ENCODE data around the gene GSTT2.

GSTT2 gene

DNA sequence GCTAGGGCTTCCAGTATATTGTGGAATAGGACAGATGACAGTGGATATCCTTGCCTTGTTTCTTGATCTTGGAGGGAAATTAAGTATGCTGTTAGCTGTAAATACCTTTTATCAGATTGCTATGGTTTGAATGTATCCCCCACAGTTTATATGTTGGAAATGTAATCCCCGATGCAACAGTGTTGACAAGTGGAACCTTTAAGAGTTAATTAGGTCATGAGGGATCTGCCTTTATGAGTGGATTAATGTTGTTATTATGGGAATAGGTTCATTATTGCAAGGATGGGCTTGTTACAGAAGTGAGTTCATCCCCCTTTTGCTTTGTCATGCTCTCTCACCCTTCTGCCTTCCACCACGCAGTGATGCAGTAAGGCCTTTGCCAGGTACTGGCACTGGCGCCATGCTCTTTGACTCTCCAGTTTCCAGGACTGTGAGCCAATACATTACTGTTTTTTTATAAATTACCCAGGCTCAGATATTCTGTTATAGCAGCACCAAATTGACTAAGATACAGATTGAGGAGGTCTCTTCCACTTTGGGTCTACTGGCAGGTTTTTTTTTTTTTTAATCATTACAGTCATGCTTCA, 47.5 kb downstream of the GSTT2 start (continued):
- TF ChIP-seq, protein P1, sequence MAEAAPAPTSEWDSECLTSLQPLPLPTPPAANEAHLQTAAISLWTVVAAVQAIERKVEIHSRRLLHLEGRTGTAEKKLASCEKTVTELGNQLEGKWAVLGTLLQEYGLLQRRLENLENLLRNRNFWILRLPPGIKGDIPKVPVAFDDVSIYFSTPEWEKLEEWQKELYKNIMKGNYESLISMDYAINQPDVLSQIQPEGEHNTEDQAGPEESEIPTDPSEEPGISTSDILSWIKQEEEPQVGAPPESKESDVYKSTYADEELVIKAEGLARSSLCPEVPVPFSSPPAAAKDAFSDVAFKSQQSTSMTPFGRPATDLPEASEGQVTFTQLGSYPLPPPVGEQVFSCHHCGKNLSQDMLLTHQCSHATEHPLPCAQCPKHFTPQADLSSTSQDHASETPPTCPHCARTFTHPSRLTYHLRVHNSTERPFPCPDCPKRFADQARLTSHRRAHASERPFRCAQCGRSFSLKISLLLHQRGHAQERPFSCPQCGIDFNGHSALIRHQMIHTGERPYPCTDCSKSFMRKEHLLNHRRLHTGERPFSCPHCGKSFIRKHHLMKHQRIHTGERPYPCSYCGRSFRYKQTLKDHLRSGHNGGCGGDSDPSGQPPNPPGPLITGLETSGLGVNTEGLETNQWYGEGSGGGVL (tag by site-specific recombination; IDR thresholded peaks at IDR 0.05): 0 out of 2 replicates have a peak, but pooled peaks have one; percentile 14
- TF ChIP-seq, protein P2, sequence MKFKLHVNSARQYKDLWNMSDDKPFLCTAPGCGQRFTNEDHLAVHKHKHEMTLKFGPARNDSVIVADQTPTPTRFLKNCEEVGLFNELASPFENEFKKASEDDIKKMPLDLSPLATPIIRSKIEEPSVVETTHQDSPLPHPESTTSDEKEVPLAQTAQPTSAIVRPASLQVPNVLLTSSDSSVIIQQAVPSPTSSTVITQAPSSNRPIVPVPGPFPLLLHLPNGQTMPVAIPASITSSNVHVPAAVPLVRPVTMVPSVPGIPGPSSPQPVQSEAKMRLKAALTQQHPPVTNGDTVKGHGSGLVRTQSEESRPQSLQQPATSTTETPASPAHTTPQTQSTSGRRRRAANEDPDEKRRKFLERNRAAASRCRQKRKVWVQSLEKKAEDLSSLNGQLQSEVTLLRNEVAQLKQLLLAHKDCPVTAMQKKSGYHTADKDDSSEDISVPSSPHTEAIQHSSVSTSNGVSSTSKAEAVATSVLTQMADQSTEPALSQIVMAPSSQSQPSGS (tag by site-specific recombination; IDR thresholded peaks at IDR 0.05; ENCODE audit: low read depth): no peak
- TF ChIP-seq, protein P3, sequence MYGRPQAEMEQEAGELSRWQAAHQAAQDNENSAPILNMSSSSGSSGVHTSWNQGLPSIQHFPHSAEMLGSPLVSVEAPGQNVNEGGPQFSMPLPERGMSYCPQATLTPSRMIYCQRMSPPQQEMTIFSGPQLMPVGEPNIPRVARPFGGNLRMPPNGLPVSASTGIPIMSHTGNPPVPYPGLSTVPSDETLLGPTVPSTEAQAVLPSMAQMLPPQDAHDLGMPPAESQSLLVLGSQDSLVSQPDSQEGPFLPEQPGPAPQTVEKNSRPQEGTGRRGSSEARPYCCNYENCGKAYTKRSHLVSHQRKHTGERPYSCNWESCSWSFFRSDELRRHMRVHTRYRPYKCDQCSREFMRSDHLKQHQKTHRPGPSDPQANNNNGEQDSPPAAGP (tag by site-specific recombination; IDR thresholded peaks at IDR 0.05): no peak
- peak; percentile 91 for TF ChIP-seq MZF1 (tag by site-specific recombination; IDR thresholded peaks at IDR 0.05; ENCODE audit: borderline replicate concordance)
- TF ChIP-seq, protein P4, sequence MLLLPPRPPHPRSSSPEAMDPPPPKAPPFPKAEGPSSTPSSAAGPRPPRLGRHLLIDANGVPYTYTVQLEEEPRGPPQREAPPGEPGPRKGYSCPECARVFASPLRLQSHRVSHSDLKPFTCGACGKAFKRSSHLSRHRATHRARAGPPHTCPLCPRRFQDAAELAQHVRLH (tag by site-specific recombination; IDR thresholded peaks at IDR 0.05): 0 out of 2 replicates have a peak, but pooled peaks have one; percentile 13
- TF ChIP-seq, protein P5, sequence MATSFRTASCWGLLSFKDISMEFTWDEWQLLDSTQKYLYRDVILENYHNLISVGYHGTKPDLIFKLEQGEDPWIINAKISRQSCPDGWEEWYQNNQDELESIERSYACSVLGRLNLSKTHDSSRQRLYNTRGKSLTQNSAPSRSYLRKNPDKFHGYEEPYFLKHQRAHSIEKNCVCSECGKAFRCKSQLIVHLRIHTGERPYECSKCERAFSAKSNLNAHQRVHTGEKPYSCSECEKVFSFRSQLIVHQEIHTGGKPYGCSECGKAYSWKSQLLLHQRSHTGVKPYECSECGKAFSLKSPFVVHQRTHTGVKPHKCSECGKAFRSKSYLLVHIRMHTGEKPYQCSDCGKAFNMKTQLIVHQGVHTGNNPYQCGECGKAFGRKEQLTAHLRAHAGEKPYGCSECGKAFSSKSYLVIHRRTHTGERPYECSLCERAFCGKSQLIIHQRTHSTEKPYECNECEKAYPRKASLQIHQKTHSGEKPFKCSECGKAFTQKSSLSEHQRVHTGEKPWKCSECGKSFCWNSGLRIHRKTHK (tag by site-specific recombination; IDR thresholded peaks at IDR 0.05): no peak
- TF ChIP-seq ZNF2 (tag by site-specific recombination; IDR thresholded peaks at IDR 0.05): no peak
- no peak for TF ChIP-seq TCF7L2 (IDR thresholded peaks at IDR 0.05; ENCODE audit: borderline replicate concordance, low read depth, low read length)
- no peak for TF ChIP-seq ZNF423 (tag by site-specific recombination; IDR thresholded peaks at IDR 0.05)
- TF ChIP-seq, protein P6, sequence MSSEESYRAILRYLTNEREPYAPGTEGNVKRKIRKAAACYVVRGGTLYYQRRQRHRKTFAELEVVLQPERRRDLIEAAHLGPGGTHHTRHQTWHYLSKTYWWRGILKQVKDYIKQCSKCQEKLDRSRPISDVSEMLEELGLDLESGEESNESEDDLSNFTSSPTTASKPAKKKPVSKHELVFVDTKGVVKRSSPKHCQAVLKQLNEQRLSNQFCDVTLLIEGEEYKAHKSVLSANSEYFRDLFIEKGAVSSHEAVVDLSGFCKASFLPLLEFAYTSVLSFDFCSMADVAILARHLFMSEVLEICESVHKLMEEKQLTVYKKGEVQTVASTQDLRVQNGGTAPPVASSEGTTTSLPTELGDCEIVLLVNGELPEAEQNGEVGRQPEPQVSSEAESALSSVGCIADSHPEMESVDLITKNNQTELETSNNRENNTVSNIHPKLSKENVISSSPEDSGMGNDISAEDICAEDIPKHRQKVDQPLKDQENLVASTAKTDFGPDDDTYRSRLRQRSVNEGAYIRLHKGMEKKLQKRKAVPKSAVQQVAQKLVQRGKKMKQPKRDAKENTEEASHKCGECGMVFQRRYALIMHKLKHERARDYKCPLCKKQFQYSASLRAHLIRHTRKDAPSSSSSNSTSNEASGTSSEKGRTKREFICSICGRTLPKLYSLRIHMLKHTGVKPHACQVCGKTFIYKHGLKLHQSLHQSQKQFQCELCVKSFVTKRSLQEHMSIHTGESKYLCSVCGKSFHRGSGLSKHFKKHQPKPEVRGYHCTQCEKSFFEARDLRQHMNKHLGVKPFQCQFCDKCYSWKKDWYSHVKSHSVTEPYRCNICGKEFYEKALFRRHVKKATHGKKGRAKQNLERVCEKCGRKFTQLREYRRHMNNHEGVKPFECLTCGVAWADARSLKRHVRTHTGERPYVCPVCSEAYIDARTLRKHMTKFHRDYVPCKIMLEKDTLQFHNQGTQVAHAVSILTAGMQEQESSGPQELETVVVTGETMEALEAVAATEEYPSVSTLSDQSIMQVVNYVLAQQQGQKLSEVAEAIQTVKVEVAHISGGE (tag by site-specific recombination; conservative IDR thresholded peaks at IDR 0.05; ENCODE audit: low read depth): no peak
- TF ChIP-seq, protein P7, sequence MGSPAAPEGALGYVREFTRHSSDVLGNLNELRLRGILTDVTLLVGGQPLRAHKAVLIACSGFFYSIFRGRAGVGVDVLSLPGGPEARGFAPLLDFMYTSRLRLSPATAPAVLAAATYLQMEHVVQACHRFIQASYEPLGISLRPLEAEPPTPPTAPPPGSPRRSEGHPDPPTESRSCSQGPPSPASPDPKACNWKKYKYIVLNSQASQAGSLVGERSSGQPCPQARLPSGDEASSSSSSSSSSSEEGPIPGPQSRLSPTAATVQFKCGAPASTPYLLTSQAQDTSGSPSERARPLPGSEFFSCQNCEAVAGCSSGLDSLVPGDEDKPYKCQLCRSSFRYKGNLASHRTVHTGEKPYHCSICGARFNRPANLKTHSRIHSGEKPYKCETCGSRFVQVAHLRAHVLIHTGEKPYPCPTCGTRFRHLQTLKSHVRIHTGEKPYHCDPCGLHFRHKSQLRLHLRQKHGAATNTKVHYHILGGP (tag by site-specific recombination; IDR thresholded peaks at IDR 0.05): no peak
- TF ChIP-seq ZNF664 (tag by site-specific recombination; IDR thresholded peaks at IDR 0.05): no peak
- TF ChIP-seq ZNF776 (tag by site-specific recombination; IDR thresholded peaks at IDR 0.05; ENCODE audit: borderline replicate concordance): no peak
- no peak for TF ChIP-seq ZBTB48 (tag by site-specific recombination; IDR thresholded peaks at IDR 0.05)
- TF ChIP-seq, protein P8, sequence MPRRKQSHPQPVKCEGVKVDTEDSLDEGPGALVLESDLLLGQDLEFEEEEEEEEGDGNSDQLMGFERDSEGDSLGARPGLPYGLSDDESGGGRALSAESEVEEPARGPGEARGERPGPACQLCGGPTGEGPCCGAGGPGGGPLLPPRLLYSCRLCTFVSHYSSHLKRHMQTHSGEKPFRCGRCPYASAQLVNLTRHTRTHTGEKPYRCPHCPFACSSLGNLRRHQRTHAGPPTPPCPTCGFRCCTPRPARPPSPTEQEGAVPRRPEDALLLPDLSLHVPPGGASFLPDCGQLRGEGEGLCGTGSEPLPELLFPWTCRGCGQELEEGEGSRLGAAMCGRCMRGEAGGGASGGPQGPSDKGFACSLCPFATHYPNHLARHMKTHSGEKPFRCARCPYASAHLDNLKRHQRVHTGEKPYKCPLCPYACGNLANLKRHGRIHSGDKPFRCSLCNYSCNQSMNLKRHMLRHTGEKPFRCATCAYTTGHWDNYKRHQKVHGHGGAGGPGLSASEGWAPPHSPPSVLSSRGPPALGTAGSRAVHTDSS (tag by site-specific recombination; IDR thresholded peaks at IDR 0.05): no peak
- TF ChIP-seq ZXDB (tag by site-specific recombination; IDR thresholded peaks at IDR 0.05): no peak
- no peak for TF ChIP-seq GLIS1 (tag by site-specific recombination; IDR thresholded peaks at IDR 0.05)
- TF ChIP-seq ZNF555 (tag by site-specific recombination; conservative IDR thresholded peaks at IDR 0.05): no peak
- TF ChIP-seq ZBTB17 (tag by site-specific recombination; IDR thresholded peaks at IDR 0.05): no peak
- TF ChIP-seq, protein P9, sequence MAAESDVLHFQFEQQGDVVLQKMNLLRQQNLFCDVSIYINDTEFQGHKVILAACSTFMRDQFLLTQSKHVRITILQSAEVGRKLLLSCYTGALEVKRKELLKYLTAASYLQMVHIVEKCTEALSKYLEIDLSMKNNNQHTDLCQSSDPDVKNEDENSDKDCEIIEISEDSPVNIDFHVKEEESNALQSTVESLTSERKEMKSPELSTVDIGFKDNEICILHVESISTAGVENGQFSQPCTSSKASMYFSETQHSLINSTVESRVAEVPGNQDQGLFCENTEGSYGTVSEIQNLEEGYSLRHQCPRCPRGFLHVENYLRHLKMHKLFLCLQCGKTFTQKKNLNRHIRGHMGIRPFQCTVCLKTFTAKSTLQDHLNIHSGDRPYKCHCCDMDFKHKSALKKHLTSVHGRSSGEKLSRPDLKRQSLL (tag by site-specific recombination; IDR thresholded peaks at IDR 0.05): no peak
- no peak for TF ChIP-seq BCL11A (tag by site-specific recombination; IDR thresholded peaks at IDR 0.05; ENCODE audit: low read depth)
- TF ChIP-seq, protein P10, sequence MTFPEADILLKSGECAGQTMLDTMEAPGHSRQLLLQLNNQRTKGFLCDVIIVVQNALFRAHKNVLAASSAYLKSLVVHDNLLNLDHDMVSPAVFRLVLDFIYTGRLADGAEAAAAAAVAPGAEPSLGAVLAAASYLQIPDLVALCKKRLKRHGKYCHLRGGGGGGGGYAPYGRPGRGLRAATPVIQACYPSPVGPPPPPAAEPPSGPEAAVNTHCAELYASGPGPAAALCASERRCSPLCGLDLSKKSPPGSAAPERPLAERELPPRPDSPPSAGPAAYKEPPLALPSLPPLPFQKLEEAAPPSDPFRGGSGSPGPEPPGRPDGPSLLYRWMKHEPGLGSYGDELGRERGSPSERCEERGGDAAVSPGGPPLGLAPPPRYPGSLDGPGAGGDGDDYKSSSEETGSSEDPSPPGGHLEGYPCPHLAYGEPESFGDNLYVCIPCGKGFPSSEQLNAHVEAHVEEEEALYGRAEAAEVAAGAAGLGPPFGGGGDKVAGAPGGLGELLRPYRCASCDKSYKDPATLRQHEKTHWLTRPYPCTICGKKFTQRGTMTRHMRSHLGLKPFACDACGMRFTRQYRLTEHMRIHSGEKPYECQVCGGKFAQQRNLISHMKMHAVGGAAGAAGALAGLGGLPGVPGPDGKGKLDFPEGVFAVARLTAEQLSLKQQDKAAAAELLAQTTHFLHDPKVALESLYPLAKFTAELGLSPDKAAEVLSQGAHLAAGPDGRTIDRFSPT (tag by site-specific recombination; IDR thresholded peaks at IDR 0.05): peak; percentile 62; the same call in 1 of the 2 replicates

Data from HEK293 (cell line).